GM12878 (cell line): ENCODE results near the gene RHEB. TPM values are rescaled to one million over a fixed set of nuclear protein-coding genes. Genes with fewer than 3 reads are reported as not detected.

Source experiments
- ATAC-seq: fragments of 200-7000 bp; cut with Tn5 transposase; 3 replicates; pipeline ENCODE4 v1.9.1; 2020; ENCODE audit warnings: mild to moderate bottlenecking, moderate library complexity
- BruUV-seq: library from RNA; stranded (reverse); fragments of 400-500 nt; replicated peaks from 2 replicates; lab custom pipeline; 2021; lab: Mats Ljungman, UMichigan
- CTCF ChIA-PET: fragments of 300-600 bp; sonication (Branson Sonifier 250); formaldehyde crosslinking; extraction: SDS; loops from one replicate; lab custom pipeline; 2021; ENCODE audit warnings: inconsistent platforms; lab: Yijun Ruan, JAX
- POLR2A ChIA-PET: fragments of 350-600 bp; formaldehyde crosslinking; extraction: SDS; loops from one replicate; lab custom pipeline; 2021; ENCODE audit warnings: inconsistent platforms; lab: Charles Lee
- RAD21 ChIA-PET: fragments of 300-600 bp; sonication (Branson Sonifier 250); formaldehyde crosslinking; loops from one replicate; lab custom pipeline; 2023; ENCODE audit warnings: antibody characterized with exemption; ENCODE audit not compliant: unreplicated experiment; lab: Charles Lee
- SMC1A ChIA-PET: fragments of 300-600 bp; sonication (Branson Sonifier 250); formaldehyde crosslinking; loops from one replicate; lab custom pipeline; 2023; ENCODE audit not compliant: unreplicated experiment, uncharacterized antibody; lab: Charles Lee
- DNase-seq: peaks from one replicate; pipeline ENCODE4 v3.0.0-alpha.2; 2011; ENCODE audit warnings: low read depth, low spot score
- FAIRE-seq: peaks from 3 replicates; lab custom pipeline; 2011; peaks lifted over from hg19 to GRCh38; lab: Jason Lieb, UNC
- H2AFZ ChIP-seq: 2 replicates; pipeline ENCODE4 v1.6.0; 2011; ENCODE audit warnings: low read depth, low read length, control low read depth; ENCODE audit not compliant: control insufficient read depth
- H3K27ac ChIP-seq: 2 replicates; pipeline ENCODE4 v1.5.1; 2011; ENCODE audit warnings: control low read depth; ENCODE audit not compliant: control insufficient read depth, insufficient read depth
- H3K27me3 ChIP-seq, 2 experiments: replicated peaks in 1 of 2; 2 replicates each; pipeline versions ENCODE4 v1.6.0 to v1.6.1; 2011; ENCODE audit warnings: low read length in 1 of 2; ENCODE audit not compliant: control insufficient read depth in 2 of 2, insufficient read depth in 2 of 2
- H3K36me3 ChIP-seq, 2 experiments: 2 replicates each; pipeline ENCODE4 v1.5.1; 2011; ENCODE audit warnings: low read length in 1 of 2; ENCODE audit not compliant: control insufficient read depth in 2 of 2, insufficient read depth in 2 of 2
- H3K4me1 ChIP-seq: 2 replicates; pipeline ENCODE4 v1.6.1; 2011; ENCODE audit warnings: mild to moderate bottlenecking, low read length, moderate library complexity, mixed read lengths; ENCODE audit not compliant: control insufficient read depth, insufficient read depth
- H3K4me2 ChIP-seq: 2 replicates; pipeline ENCODE4 v1.6.0; 2011; ENCODE audit warnings: control low read depth; ENCODE audit not compliant: control insufficient read depth, insufficient read depth
- H3K4me3 ChIP-seq: fragments of 200-600 bp; sonication (generic); 2 replicates; pipeline ENCODE4 v1.5.1; 2016
- H3K79me2 ChIP-seq: 2 replicates; pipeline ENCODE4 v1.6.0; 2011; ENCODE audit warnings: low read length; ENCODE audit not compliant: control insufficient read depth, insufficient read depth
- H3K9ac ChIP-seq: 2 replicates; pipeline ENCODE4 v1.8.0; 2011; ENCODE audit warnings: low read length, control low read depth, mixed read lengths; ENCODE audit not compliant: control insufficient read depth, insufficient read depth
- H3K9me3 ChIP-seq: replicated peaks from 3 replicates; pipeline ENCODE4 v1.5.1; 2011; ENCODE audit warnings: mild to moderate bottlenecking, low read length; ENCODE audit not compliant: control insufficient read depth, insufficient read depth
- H4K20me1 ChIP-seq: 2 replicates; pipeline ENCODE4 v1.6.0; 2011; ENCODE audit not compliant: control insufficient read depth, insufficient read depth
- CBX5 ChIP-seq: sonication (generic); IDR thresholded peaks from 2 replicates; pipeline ENCODE4 v1.6.1; 2016; ENCODE audit warnings: low read depth, moderate library complexity, mild to moderate bottlenecking, inconsistent platforms
- ESRRA ChIP-seq: IDR thresholded peaks from 2 replicates; pipeline ENCODE4 v1.6.1; 2012; ENCODE audit warnings: mild to moderate bottlenecking, low read length, improper control_type of control experiment
- IRF4 ChIP-seq: IDR thresholded peaks from 2 replicates; pipeline ENCODE4 v1.6.1; 2011; ENCODE audit warnings: low read depth, low read length
- KDM1A ChIP-seq: fragments of 200-600 bp; sonication (generic); IDR thresholded peaks from 2 replicates; pipeline ENCODE4 v1.6.1; 2016; ENCODE audit warnings: borderline replicate concordance
- NFYB ChIP-seq: IDR thresholded peaks from 2 replicates; pipeline ENCODE4 v1.6.1; 2011; ENCODE audit warnings: low read depth, mild to moderate bottlenecking, low read length, improper control_type of control experiment, moderate library complexity; ENCODE audit not compliant: insufficient read depth
- NRF1 ChIP-seq: conservative IDR thresholded peaks from 2 replicates; pipeline ENCODE4 v1.6.1; 2011; ENCODE audit warnings: mild to moderate bottlenecking, low read depth, low read length, improper control_type of control experiment
- POLR2A ChIP-seq: IDR thresholded peaks from 2 replicates; pipeline ENCODE4 v1.6.1; 2011; ENCODE audit warnings: low read depth, mild to moderate bottlenecking, low read length
- RELA ChIP-seq: fragments of 450-650 bp; IDR thresholded peaks from 2 replicates; pipeline ENCODE4 v1.8.0; 2014; ENCODE audit warnings: borderline replicate concordance; ENCODE audit not compliant: partially characterized antibody
- SPI1 ChIP-seq: IDR thresholded peaks from 2 replicates; pipeline ENCODE4 v1.6.1; 2011; ENCODE audit warnings: low read depth, mild to moderate bottlenecking, low read length, moderate library complexity, borderline replicate concordance; ENCODE audit not compliant: insufficient read depth
- SRF ChIP-seq, 2 experiments: IDR thresholded peaks; 2 replicates each; pipeline ENCODE4 v1.6.1; 2011; ENCODE audit warnings: low read depth in 2 of 2, low read length in 2 of 2, mild to moderate bottlenecking in 1 of 2, moderate library complexity in 1 of 2
- WGBS: methylation state at CpG from one replicate; pipeline ENCODE4 v1.1.6; 2016; ENCODE audit warnings: low lambda C conversion rate; ENCODE audit not compliant: insufficient replicate concordance, insufficient coverage; ENCODE audit errors: missing lambda C conversion rate; 5-methylcytosine and 5-hydroxymethylcytosine counted together
- in situ Hi-C: fragments of 300-500 bp; cut with MboI; formaldehyde crosslinking; loops from 9 replicates; pipeline ENCODE4 v1.14.3; 2018; ENCODE audit warnings: mixed read lengths
- intact Hi-C: fragments of 100-400 bp; cut with micrococcal nuclease; formaldehyde crosslinking; loops from one replicate; pipeline ENCODE4 v1.14.2; 2022; ENCODE audit not compliant: unreplicated experiment
- polyA plus RNA-seq, 11 experiments: library from polyadenylated mRNA; depleted of rRNA in 4 of 11; unstranded in 6 of 11; stranded (reverse) in 5 of 11; fragments of >200 nt; fragmentation: Nextera tagmentation in 4 of 11; fragmentation: Illumina TruSeq in 1 of 11; extraction: Ambion mirVana in 4 of 11; extraction: Trizol in 1 of 11; gene quantifications; 1 replicate in 1 of 11; 2 replicates in 10 of 11; pipeline versions ENCODE4 v1.2.1 to v1.2.3, GENCODE V29; 2011 to 2016; ENCODE audit warnings: inconsistent platforms in 2 of 11, missing spikeins in 2 of 11, low read depth in 1 of 11
- total RNA-seq, 4 experiments: library from RNA; depleted of rRNA in 3 of 4; stranded (reverse); fragments of >200 nt in 3 of 4; fragmentation: Illumina TruSeq in 1 of 4; extraction: Trizol in 1 of 4; gene quantifications; 2 replicates each; pipeline versions ENCODE4 v1.2.1 to v1.2.3, GENCODE V29; 2013 to 2021
- TF ChIP-seq, protein P1 (sequence below): fragments of 450-650 bp; IDR thresholded peaks from 2 replicates; pipeline ENCODE4 v1.6.1; 2017; ENCODE audit warnings: low read depth, mild to moderate bottlenecking, moderate library complexity
- TF ChIP-seq, protein P2 (sequence below): IDR thresholded peaks from 2 replicates; pipeline ENCODE4 v1.6.1; 2011; ENCODE audit warnings: borderline replicate concordance, low read depth, mild to moderate bottlenecking, moderate library complexity, mixed read lengths, low read length; ENCODE audit not compliant: insufficient read depth; ENCODE audit errors: extremely low read length
- TF ChIP-seq, protein P3 (sequence below): IDR thresholded peaks from 2 replicates; pipeline ENCODE4 v1.6.1; 2011; ENCODE audit warnings: low read depth, low read length, improper control_type of control experiment, borderline replicate concordance
- TF ChIP-seq, protein P4 (sequence below): fragments of 450-650 bp; IDR thresholded peaks from 2 replicates; pipeline ENCODE4 v1.6.1; 2017; ENCODE audit warnings: mild to moderate bottlenecking, low read depth, inconsistent platforms; ENCODE audit not compliant: poor library complexity, severe bottlenecking
- TF ChIP-seq, protein P5 (sequence below): fragments of 150-350 bp; IDR thresholded peaks from 2 replicates; pipeline ENCODE4 v1.6.1; 2016; ENCODE audit warnings: low read depth, low read length

Gene RHEB
- total and polyA plus RNA-seq, 10 of the 15 experiments (the other 5 are each of a cell fraction or from before 2014, with no cell fraction given), result 6.2 to 67.8 (median 38.0) TPM

DNA sequence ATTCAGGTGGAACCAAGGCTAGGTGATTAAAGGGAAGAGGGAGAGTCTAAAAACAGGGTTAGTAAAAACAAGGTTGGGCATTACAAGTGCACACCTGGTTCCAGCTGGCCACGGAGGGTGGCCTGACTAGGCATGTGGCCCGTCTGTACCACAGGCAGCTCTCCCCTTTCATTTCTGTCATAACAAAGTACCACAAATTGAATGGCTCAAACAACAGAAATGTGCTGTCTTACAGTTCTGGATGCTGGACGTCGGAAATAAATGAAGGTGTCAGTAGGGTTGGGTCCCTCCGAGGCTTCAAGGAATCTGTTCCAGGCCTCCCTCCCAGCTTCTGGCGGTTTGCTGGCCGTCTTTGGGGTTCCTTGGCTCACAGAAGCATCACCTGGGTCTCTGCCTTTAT is 96.5 kb downstream of the RHEB start (continued):
- TF ChIP-seq, protein P1, sequence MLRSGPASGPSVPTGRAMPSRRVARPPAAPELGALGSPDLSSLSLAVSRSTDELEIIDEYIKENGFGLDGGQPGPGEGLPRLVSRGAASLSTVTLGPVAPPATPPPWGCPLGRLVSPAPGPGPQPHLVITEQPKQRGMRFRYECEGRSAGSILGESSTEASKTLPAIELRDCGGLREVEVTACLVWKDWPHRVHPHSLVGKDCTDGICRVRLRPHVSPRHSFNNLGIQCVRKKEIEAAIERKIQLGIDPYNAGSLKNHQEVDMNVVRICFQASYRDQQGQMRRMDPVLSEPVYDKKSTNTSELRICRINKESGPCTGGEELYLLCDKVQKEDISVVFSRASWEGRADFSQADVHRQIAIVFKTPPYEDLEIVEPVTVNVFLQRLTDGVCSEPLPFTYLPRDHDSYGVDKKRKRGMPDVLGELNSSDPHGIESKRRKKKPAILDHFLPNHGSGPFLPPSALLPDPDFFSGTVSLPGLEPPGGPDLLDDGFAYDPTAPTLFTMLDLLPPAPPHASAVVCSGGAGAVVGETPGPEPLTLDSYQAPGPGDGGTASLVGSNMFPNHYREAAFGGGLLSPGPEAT, result no peak
- TF ChIP-seq POLR2A (no peak), SPI1 (no peak), IRF4 (no peak)

DNA sequence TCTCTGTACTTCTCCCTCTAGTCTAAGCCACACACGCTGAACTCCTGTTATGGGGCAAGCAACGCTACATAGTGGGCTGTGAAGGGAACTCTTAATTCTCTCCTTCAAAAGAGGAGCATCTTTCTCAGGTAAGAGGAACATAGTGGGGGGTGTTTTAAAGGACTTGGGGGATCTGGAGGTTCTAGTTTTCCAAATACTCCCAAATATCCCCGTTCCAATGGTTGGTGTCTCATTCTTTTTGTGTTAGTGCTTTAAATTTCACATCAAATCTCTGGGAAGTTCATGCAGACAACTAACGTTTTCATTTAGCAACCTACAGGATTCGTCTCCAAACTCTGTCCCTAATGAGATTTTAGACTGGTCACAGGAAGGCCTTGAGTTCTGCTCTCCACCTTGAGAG is 97.5 kb downstream of the RHEB start:
- H3K4me3 ChIP-seq, result no peak overlapping the region
- peaks cover 9% of the 10 kb centered on the region for H3K9me3 ChIP-seq
- no peak overlapping the region for H3K9ac ChIP-seq
- H3K27me3 ChIP-seq, result no peaks in the 10 kb centered on the region; a peak in 1 of 4 replicates
- no peak overlapping the region for H3K4me2 ChIP-seq
- 29% methylated on average over 5 of the region's 5 CpGs for whole genome bisulfite sequencing
- RAD21 ChIA-PET, result no interaction called here
- SMC1A ChIA-PET, result interaction anchor here (1.0 kb wide), 1 partner anchor 108 kb away, joined by 3 read pairs; no protein-coding TSS in a partner anchor
- BruUV-seq, result no TSS peak
- H3K79me2 ChIP-seq, result no peaks in the 10 kb centered on the region
- CTCF ChIA-PET, result no interaction called here
- no peaks in the 10 kb centered on the region for H3K4me1 ChIP-seq
- POLR2A ChIA-PET, result no interaction called here
- no peaks in the 10 kb centered on the region for H4K20me1 ChIP-seq
- no peak overlapping the region for H2AFZ ChIP-seq
- FAIRE-seq (no peak), DNase-seq (no peak), ATAC-seq (no peak)
- intact Hi-C loops (no loop called here), in situ Hi-C loops (no loop called here)
- no peak overlapping the region for H3K27ac ChIP-seq
- H3K36me3 ChIP-seq, result no peaks in the 10 kb centered on the region
- TF ChIP-seq ESRRA, result no peak
- no peak for TF ChIP-seq RELA
- TF ChIP-seq, protein P2, sequence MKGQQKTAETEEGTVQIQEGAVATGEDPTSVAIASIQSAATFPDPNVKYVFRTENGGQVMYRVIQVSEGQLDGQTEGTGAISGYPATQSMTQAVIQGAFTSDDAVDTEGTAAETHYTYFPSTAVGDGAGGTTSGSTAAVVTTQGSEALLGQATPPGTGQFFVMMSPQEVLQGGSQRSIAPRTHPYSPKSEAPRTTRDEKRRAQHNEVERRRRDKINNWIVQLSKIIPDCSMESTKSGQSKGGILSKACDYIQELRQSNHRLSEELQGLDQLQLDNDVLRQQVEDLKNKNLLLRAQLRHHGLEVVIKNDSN, result no peak
- TF ChIP-seq, protein P3, sequence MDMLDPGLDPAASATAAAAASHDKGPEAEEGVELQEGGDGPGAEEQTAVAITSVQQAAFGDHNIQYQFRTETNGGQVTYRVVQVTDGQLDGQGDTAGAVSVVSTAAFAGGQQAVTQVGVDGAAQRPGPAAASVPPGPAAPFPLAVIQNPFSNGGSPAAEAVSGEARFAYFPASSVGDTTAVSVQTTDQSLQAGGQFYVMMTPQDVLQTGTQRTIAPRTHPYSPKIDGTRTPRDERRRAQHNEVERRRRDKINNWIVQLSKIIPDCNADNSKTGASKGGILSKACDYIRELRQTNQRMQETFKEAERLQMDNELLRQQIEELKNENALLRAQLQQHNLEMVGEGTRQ, result no peak
- TF ChIP-seq, protein P4, sequence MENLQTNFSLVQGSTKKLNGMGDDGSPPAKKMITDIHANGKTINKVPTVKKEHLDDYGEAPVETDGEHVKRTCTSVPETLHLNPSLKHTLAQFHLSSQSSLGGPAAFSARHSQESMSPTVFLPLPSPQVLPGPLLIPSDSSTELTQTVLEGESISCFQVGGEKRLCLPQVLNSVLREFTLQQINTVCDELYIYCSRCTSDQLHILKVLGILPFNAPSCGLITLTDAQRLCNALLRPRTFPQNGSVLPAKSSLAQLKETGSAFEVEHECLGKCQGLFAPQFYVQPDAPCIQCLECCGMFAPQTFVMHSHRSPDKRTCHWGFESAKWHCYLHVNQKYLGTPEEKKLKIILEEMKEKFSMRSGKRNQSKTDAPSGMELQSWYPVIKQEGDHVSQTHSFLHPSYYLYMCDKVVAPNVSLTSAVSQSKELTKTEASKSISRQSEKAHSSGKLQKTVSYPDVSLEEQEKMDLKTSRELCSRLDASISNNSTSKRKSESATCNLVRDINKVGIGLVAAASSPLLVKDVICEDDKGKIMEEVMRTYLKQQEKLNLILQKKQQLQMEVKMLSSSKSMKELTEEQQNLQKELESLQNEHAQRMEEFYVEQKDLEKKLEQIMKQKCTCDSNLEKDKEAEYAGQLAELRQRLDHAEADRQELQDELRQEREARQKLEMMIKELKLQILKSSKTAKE, result no peak
- TF ChIP-seq KDM1A, result no peak
- no peak for TF ChIP-seq NRF1
- TF ChIP-seq CBX5, result no peak
- TF ChIP-seq NFYB, result no peak
- TF ChIP-seq, protein P5, sequence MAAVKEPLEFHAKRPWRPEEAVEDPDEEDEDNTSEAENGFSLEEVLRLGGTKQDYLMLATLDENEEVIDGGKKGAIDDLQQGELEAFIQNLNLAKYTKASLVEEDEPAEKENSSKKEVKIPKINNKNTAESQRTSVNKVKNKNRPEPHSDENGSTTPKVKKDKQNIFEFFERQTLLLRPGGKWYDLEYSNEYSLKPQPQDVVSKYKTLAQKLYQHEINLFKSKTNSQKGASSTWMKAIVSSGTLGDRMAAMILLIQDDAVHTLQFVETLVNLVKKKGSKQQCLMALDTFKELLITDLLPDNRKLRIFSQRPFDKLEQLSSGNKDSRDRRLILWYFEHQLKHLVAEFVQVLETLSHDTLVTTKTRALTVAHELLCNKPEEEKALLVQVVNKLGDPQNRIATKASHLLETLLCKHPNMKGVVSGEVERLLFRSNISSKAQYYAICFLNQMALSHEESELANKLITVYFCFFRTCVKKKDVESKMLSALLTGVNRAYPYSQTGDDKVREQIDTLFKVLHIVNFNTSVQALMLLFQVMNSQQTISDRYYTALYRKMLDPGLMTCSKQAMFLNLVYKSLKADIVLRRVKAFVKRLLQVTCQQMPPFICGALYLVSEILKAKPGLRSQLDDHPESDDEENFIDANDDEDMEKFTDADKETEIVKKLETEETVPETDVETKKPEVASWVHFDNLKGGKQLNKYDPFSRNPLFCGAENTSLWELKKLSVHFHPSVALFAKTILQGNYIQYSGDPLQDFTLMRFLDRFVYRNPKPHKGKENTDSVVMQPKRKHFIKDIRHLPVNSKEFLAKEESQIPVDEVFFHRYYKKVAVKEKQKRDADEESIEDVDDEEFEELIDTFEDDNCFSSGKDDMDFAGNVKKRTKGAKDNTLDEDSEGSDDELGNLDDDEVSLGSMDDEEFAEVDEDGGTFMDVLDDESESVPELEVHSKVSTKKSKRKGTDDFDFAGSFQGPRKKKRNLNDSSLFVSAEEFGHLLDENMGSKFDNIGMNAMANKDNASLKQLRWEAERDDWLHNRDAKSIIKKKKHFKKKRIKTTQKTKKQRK, result no peak
- no peak for TF ChIP-seq SRF (IDR thresholded peaks at IDR 0.05; ENCODE audit: low read depth in 2 of 2, low read length in 2 of 2)
